HT1080 (cell line): Measurements from ENCODE around the gene ZNF598. TPM values are rescaled to one million over a fixed set of nuclear protein-coding genes. Genes with fewer than 3 reads are reported as not detected.
A peak's percentile ranks its signal among the peaks of the same experiment; 100 is the strongest.

Experiments used
- DNase-seq: peaks from one replicate; pipeline ENCODE4 v3.0.0-alpha.2; 2015; ENCODE audit warnings: low read depth
- polyA plus RNA-seq, 2 experiments: library from polyadenylated mRNA; depleted of rRNA; stranded (reverse); fragments of >200 nt; gene quantifications; 2 replicates each; pipeline ENCODE4 v1.2.3, GENCODE V29; 2015
- total RNA-seq: library from RNA; depleted of rRNA; stranded (reverse); fragments of >200 nt; shearing (Covaris generic); gene quantifications from 2 replicates; pipeline ENCODE4 v1.2.3, GENCODE V29; 2014; rRNA removed

ZNF598 gene
- total RNA-seq, result 46.2 and 50.4 TPM in 2 replicates
- polyA plus RNA-seq (2015; cell fraction: cytosol; rRNA removed), result 125 and 130 TPM in 2 replicates
- 197 and 214 TPM in 2 replicates for polyA plus RNA-seq (2015; cell fraction: nucleus; rRNA removed)

GRCh38 chr16:2009791-2010510 lies at the start of gene ZNF598:
Gene ZNF598, minus strand, starts transcription at chr16:2009821.
- peak; percentile 79 for DNase-seq

- DNase-seq, result no peak
These were observed 49.3 kb upstream of the ZNF598 start for GRCh38 chr16:2058872-2059271.

- no peak for DNase-seq
These were observed 48.8 kb upstream of the ZNF598 start for GRCh38 chr16:2058420-2058819.

GRCh38 chr16:2057438-2057837 lies 47.8 kb upstream of the ZNF598 start:
- no peak for DNase-seq

- DNase-seq, result no peak
These were observed 47.2 kb upstream of the ZNF598 start for GRCh38 chr16:2056681-2057407.

- DNase-seq, result no peak
These were observed 46.5 kb upstream of the ZNF598 start for GRCh38 chr16:2056077-2056476.

- DNase-seq, result no peak
These were observed 45.1 kb upstream of the ZNF598 start for GRCh38 chr16:2054543-2055245.

GRCh38 chr16:2053897-2054296 lies 44.3 kb upstream of the ZNF598 start:
- DNase-seq, result no peak

- no peak for DNase-seq
These were observed 43.6 kb upstream of the ZNF598 start for GRCh38 chr16:2053211-2053610.

GRCh38 chr16:2048116-2048543 lies 38.5 kb upstream of the ZNF598 start:
- DNase-seq, result no peak

- DNase-seq, result peak; percentile 98
These were observed 37.9 kb upstream of the ZNF598 start, which contains the start of the genes NTHL1 and TSC2 for GRCh38 chr16:2047330-2048115. Gene NTHL1, minus strand, starts transcription at chr16:2047834. Its CDS starts 11 bp downstream, at chr16:2047823. Gene TSC2, plus strand, starts transcription at chr16:2047985. Its CDS starts 631 bp downstream, at chr16:2048616.

GRCh38 chr16:2046893-2047329 lies 37.3 kb upstream of the ZNF598 start:
- DNase-seq, result peak; percentile 64

- no peak for DNase-seq
These were observed 36.6 kb upstream of the ZNF598 start for GRCh38 chr16:2045965-2046892.

- no peak for DNase-seq
These were observed 34.9 kb upstream of the ZNF598 start for GRCh38 chr16:2044541-2044940.

GRCh38 chr16:2043667-2044451 lies 34.2 kb upstream of the ZNF598 start:
- DNase-seq, result no peak

- no peak for DNase-seq
These were observed 33.5 kb upstream of the ZNF598 start for GRCh38 chr16:2042986-2043666.

- DNase-seq, result no peak
These were observed 32.8 kb upstream of the ZNF598 start for GRCh38 chr16:2042171-2042985.
